OCI-LY1 (cell line): ENCODE data around the gene ZNF670.

Source experiments
- H2AFZ ChIP-seq: fragments of 200-600 bp; sonication (generic), shearing (Covaris generic); 2 replicates; pipeline ENCODE4 v1.6.0; 2014; ENCODE audit warnings: antibody characterized with exemption, mild to moderate bottlenecking, low read length
- H3F3A ChIP-seq: fragments of 200-600 bp; sonication (generic), shearing (Covaris generic); 2 replicates; pipeline ENCODE4 v1.6.0; 2014; ENCODE audit warnings: mild to moderate bottlenecking, antibody characterized with exemption, low read length, moderate library complexity; ENCODE audit not compliant: insufficient read depth
- H3K27ac ChIP-seq: fragments of 200-600 bp; sonication (generic); 2 replicates; pipeline ENCODE4 v1.5.1; 2014; ENCODE audit warnings: low read length, mixed run types, mild to moderate bottlenecking, low read depth; ENCODE audit not compliant: poor library complexity, severe bottlenecking
- H3K27me3 ChIP-seq: fragments of 200-600 bp; sonication (generic); 2 replicates; pipeline ENCODE4 v1.6.0; 2014; ENCODE audit warnings: antibody characterized with exemption, mild to moderate bottlenecking, low read length, moderate library complexity; ENCODE audit not compliant: insufficient read depth
- H3K36me3 ChIP-seq: fragments of 200-600 bp; sonication (generic); 2 replicates; pipeline ENCODE4 v1.6.1; 2014; ENCODE audit warnings: mild to moderate bottlenecking, antibody characterized with exemption, low read length, moderate library complexity, mixed read lengths; ENCODE audit not compliant: insufficient read depth
- H3K4me1 ChIP-seq: fragments of 200-600 bp; sonication (generic); 2 replicates; pipeline ENCODE4 v1.5.1; 2014; ENCODE audit warnings: mild to moderate bottlenecking, low read length, moderate library complexity; ENCODE audit not compliant: insufficient read depth, severe bottlenecking
- H3K4me2 ChIP-seq: fragments of 200-600 bp; sonication (generic), shearing (Covaris generic); 2 replicates; pipeline ENCODE4 v1.6.1; 2014; ENCODE audit warnings: low read length
- H3K4me3 ChIP-seq: fragments of 200-600 bp; sonication (generic); 2 replicates; pipeline ENCODE4 v1.5.1; 2014; ENCODE audit warnings: low read length, low read depth, mild to moderate bottlenecking, mixed read lengths; ENCODE audit not compliant: poor library complexity, severe bottlenecking
- H3K79me2 ChIP-seq: fragments of 200-600 bp; shearing (Covaris generic); 2 replicates; pipeline ENCODE4 v1.6.1; 2016; ENCODE audit warnings: mixed run types, low read length, mixed read lengths; ENCODE audit not compliant: insufficient read depth
- H3K9ac ChIP-seq: fragments of 200-600 bp; sonication (generic), shearing (Covaris generic); 2 replicates; pipeline ENCODE4 v1.6.1; 2014; ENCODE audit warnings: mild to moderate bottlenecking, low read length, mixed read lengths
- H3K9me2 ChIP-seq: fragments of 200-600 bp; sonication (generic), shearing (Covaris generic); 2 replicates; pipeline ENCODE4 v1.6.1; 2014; ENCODE audit warnings: low read depth, mild to moderate bottlenecking, low read length, mixed read lengths
- H3K9me3 ChIP-seq: fragments of 200-600 bp; shearing (Covaris generic); 2 replicates; pipeline ENCODE4 v1.6.1; 2014; ENCODE audit warnings: low read length, mixed read lengths
- H4K20me1 ChIP-seq: fragments of 200-600 bp; sonication (generic), shearing (Covaris generic); 2 replicates; pipeline ENCODE4 v1.6.0; 2016; ENCODE audit warnings: mild to moderate bottlenecking, low read length; ENCODE audit not compliant: insufficient read depth
- CTCF ChIP-seq: fragments of 200-600 bp; sonication (generic), shearing (Covaris generic); IDR thresholded peaks from 2 replicates; pipeline ENCODE4 v1.5.1; 2017; ENCODE audit warnings: mild to moderate bottlenecking, antibody characterized with exemption, low read length, moderate library complexity, mixed read lengths
- EZH2 ChIP-seq: fragments of 200-600 bp; sonication (generic), shearing (Covaris generic); IDR thresholded peaks from 2 replicates; pipeline ENCODE4 v1.8.0; 2017; ENCODE audit warnings: borderline replicate concordance, mixed run types, mild to moderate bottlenecking, antibody characterized with exemption, low read length, moderate library complexity, mixed read lengths

The ZNF670 gene

GRCh38 chr1:247111700-247112478 lies 33.3 kb upstream of the ZNF670 start:
- Histone ChIP-seq H3K4me3 (no peak overlapping the region), H3K9ac (no peak overlapping the region), H3K79me2 (no peaks in the 10 kb centered on the region), H3K9me2 (no peaks in the 10 kb centered on the region), H3K27ac (no peak overlapping the region), H3K4me1 (no peaks in the 10 kb centered on the region), H4K20me1 (no peaks in the 10 kb centered on the region), H3K9me3 (no peaks in the 10 kb centered on the region), H3K27me3 (no peaks in the 10 kb centered on the region), H3K4me2 (no peak overlapping the region), H3F3A (no peaks in the 10 kb centered on the region), H3K36me3 (no peaks in the 10 kb centered on the region), H2AFZ (no peak overlapping the region)
- TF ChIP-seq EZH2 (no peak), CTCF (no peak)

GRCh38 chr1:247111259-247111699 lies 32.7 kb upstream of the ZNF670 start:
- TF ChIP-seq EZH2 (no peak), CTCF (no peak)
- Histone ChIP-seq H3K36me3 (no peaks in the 10 kb centered on the region; the same call in 1 of the 2 replicates), H3K27me3 (no peaks in the 10 kb centered on the region), H4K20me1 (no peaks in the 10 kb centered on the region), H3K9ac (no peak overlapping the region), H3K9me2 (no peaks in the 10 kb centered on the region), H3K9me3 (no peaks in the 10 kb centered on the region), H3K79me2 (no peaks in the 10 kb centered on the region), H3K4me1 (no peaks in the 10 kb centered on the region), H3F3A (no peaks in the 10 kb centered on the region), H3K4me2 (no peak overlapping the region), H2AFZ (no peak overlapping the region), H3K27ac (no peak overlapping the region), H3K4me3 (no peak overlapping the region)

- Histone ChIP-seq H3K79me2 (no peaks in the 10 kb centered on the region), H3K4me1 (no peaks in the 10 kb centered on the region), H3K27me3 (no peaks in the 10 kb centered on the region), H3K36me3 (no peaks in the 10 kb centered on the region; the same call in 1 of the 2 replicates), H3F3A (no peaks in the 10 kb centered on the region), H4K20me1 (no peaks in the 10 kb centered on the region), H3K4me3 (no peak overlapping the region), H3K4me2 (no peak overlapping the region), H3K9me2 (no peaks in the 10 kb centered on the region), H3K9ac (no peak overlapping the region), H3K27ac (no peak overlapping the region), H2AFZ (no peak overlapping the region), H3K9me3 (no peaks in the 10 kb centered on the region)
- TF ChIP-seq CTCF = no peak
- no peak for TF ChIP-seq EZH2
Observed at GRCh38 chr1:247110627-247111258, 32.1 kb upstream of the ZNF670 start.
